HG03196 (cell line): ENCODE measurements around the gene PHTF1.
"Not testable (repeated sequence)": the region's sequence is repeated elsewhere in the genome, so short reads cannot be mapped to it uniquely, and the experiment has no call there.

Source experiments
- ATAC-seq: cut with Tn5 transposase; IDR thresholded peaks from one replicate; pipeline ENCODE4 v1.9.1; 2021; ENCODE audit not compliant: unreplicated experiment

The PHTF1 gene

DNA sequence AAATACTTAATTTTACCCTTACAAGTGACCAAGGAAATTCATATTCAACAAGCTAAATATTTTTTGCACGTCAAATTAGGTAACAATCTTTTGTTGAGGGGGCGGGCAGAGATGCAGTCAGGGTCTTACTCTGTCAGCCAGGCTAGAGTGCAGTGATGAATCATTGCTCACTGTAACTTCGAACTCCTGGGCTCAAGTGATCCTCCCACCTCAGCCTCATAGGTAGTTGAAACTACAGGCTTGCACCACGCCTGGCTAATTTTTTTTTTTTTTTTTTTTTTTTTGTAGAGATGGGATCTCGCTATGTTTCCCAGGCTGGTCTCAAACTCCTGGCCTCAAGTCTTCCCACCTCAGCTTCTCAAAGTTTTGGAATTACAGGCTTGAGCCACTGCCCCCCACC lies 26.5 kb downstream of the PHTF1 start:
- no peak for ATAC-seq

DNA sequence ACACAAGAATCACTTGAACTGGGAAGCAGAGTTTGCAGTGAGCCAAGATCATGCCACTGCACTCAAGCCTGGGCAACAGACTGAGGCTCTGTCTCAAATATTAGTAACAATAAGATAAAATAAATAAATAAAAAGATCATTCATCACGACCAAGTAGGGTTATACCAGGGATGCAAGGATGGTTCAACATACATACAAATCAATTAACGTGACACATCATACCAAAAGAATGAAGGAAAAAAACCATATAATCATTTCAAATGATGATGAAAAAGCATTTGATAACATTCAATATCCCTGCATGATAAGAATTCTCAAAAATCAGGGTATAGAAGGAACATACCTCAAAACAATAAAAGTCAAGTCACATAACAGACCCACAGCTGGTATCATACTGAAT lies 38.3 kb downstream of the PHTF1 start:
- ATAC-seq = no peak

DNA sequence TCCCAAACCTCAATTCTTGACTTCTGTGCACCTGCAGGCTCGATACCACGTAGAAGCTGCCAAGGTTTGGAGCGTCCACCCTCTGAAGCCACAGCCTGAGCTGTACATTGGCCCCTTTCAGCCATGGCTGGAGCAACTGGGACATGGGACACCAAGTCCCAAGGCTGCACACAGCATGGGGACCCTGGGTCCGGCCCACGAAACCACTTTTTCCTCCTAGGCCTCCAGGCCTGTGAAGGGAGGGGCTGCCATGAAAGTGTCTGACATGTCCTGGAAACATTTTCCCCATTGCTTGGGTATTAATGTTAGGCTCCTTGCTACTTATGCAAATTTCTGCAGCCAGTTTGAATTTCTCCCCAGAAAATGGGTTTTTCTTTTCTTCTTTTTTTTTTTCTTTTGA lies 40.7 kb downstream of the PHTF1 start:
- ATAC-seq = not testable (repeated sequence)

DNA sequence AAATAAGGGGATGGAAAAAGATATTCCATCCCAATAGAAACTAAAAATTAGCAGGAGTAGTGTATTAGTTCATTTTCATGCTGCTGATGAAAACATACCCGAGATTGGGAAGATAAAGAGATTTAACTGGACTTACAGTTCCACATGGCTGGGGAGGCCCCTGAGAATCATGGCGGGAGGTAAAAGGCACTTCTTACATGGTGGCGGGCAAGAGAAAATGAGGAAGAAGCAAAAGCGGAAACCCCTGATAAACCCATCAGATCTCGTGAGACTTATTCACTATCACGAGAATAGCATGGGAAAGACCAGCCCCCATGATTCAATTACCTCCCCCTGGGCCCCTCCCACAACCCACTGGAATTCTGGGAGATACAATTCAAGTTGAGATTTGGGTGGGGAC lies 41.8 kb downstream of the PHTF1 start:
- ATAC-seq = not testable (repeated sequence)

DNA sequence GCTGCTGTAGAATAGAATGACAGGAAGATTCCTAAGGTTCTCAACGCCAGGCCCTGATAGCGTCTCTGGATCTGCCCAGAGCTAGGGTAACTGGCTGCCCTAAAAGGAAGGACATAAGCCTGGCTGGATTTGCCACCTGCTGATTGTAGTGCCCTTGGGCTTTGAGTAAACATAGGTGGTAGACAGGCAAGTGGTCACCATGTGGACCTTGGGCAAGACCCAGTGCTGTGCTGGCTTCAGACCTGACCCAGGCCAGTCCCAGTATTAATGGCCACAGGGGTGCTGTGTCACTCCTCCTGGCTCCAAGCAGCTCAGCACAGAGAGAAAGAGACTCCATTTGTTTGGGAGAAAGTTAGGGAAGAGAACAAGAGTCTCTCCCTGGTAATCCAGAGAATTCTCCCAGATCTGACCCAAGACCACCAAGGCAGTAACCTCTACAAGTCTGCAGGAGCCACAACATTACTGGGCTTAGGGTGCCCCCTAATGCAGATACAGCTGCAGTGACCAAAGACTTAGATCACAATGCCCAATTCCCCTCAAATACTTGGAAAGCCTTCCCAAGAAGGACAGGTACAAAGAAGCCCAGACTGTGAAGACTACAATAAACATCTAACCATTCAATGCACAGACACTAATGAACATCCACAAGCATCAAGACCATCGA lies 44.5 kb downstream of the PHTF1 start:
- ATAC-seq = no peak

DNA sequence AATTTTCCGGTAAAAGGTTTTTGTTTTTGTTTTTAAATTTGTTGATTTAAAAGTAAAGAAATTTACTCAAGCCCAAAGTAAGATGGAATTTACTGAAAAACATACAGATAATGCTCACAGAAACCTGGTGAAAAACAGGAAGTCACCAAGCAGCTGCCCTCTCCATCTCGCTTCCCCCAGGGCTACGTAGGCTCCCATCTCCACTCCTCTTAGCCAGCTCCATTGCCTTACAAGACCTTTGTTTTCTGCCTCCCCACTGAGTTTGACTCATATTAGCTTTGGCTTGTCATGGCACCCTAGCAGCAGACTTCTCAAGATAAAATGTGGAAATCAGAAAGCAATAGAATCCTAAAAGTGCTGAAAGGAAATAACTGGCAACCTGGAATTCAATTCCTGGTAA lies 57.9 kb downstream of the PHTF1 start:
- no peak for ATAC-seq

DNA sequence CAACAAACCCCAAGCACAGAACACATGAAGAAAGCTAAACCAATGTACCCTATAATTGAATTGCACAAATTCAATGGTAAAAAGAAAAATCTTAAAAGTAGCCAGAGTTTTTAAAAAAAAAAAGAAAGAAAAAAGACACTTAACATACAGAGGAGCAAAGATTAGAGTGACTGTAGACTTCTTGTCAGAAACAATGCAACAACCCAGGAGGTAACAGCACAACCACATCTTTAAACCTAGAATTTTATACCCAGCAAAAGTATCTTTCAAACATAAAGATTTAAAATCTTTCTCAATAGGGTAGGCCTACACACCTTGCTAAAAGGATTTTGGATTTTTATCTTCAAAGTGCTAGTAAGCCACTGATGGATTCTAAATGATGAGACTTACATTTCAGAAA lies 64.4 kb downstream of the PHTF1 start:
- ATAC-seq = no peak

DNA sequence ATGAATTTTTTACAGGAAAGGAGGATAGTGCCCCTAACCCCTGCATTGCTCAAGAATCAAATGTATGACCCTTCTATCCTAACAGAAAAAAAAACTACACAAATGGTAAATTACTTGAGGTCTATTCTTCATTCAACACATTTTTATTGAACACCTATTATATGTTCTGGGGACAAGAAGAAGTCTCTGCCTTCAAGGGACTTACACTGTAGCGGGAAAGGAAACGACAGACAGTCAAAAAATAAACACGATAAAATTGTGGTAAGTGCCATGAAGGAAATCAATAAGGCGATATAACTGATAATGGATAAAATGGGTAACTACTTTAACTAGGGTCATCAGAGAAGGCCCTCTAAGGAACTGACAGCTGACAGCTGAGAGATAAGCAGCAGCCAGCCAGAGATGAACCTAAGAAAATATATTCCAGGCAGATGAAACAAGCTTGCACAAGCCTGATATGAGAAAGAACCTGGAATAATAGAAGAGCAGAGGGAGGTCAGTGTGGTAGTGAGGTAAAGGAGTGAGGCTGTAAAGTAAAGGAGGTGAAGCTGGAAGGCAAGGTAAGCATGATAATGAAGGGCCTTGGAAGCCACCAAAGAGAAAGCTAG lies 66.4 kb downstream of the PHTF1 start:
- no peak for ATAC-seq

DNA sequence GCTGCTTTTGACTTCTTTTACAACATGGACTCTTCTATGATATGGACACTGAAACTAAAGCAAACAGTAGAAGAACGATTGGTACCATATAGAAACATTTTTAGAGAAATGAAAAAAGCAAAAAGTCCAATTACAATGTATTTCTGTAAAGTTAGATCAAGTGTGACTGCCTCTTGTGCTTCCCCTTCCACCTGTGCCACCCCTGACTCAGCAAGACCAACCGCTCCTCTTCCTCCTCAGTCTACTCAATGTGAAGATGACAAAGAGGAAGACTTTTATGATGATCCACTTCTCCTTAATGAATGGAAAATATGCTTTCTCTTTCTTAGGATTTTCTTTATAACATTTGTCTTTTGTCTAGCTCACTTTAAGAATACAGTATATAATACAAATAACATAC lies 66.9 kb downstream of the PHTF1 start:
- ATAC-seq = no peak

DNA sequence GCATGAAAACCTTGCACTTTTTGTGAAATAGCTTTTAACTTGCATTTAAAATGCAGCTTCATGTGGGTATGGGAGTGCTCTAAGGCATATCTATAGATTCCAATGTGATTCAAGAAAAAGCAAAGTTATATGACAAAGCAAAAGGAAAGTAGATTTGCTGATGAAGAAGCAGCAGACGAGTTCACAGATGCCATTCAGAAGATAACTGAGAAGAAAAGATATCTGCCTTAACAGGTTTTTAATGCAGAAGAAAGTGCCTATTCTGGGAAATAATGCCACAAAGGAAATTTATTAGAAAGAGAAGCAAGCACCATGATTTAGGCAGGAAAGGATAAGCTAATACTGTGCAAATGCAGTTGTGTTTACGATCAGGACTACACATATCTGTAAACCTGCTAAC lies 68.1 kb downstream of the PHTF1 start:
- ATAC-seq = no peak

DNA sequence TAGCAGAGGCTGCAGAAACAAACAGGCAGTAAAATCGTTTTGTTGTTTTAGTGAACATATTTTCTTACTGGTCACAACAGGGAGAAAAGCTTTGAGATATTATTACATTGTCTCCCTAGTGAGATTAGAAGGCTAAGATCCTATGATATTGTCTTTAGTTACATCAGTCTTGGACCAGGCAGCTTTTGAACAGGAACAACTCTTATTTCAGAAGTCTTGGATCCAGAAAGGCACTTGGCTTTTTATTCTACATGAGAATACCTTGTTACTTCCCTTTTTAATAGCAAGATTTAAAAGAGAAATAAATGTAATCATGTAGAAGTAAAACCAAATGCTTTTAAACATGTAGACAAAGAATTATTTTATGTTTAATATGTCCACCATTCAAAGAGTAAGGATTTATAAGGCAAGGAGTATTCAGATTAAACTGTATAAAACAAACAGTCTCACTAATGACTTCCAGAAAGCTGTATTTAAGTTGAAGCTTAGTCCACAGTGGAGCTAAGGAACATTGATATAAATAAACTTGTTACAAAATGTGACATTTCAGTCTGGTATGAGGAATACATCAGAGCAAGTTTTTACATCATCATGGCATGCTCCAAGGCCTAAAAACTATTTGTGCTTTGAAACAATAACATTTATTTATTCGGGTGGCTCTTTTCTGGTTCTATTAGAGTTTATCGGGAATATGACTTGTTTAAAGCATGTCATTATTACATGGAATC lies 72.2 kb downstream of the PHTF1 start:
- no peak for ATAC-seq

DNA sequence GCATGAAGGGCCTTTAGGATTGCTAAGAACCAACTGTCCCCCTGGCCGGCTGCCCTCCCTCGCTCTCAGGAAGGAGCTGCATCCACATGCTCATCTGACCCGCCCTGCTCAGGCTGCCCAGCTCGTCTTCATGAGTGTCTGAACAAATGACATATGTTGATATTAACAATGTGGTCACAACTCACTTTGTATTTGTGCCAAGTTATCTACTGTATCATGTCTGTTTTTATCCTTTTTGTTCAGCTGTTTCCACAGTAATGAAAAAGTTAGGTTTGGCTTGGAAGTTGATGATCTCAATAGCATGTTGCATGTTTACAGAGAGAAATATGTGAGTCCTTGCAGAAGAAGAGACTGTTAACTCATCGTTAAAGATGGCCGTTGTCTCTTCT lies 75.1 kb downstream of the PHTF1 start:
- no peak for ATAC-seq

DNA sequence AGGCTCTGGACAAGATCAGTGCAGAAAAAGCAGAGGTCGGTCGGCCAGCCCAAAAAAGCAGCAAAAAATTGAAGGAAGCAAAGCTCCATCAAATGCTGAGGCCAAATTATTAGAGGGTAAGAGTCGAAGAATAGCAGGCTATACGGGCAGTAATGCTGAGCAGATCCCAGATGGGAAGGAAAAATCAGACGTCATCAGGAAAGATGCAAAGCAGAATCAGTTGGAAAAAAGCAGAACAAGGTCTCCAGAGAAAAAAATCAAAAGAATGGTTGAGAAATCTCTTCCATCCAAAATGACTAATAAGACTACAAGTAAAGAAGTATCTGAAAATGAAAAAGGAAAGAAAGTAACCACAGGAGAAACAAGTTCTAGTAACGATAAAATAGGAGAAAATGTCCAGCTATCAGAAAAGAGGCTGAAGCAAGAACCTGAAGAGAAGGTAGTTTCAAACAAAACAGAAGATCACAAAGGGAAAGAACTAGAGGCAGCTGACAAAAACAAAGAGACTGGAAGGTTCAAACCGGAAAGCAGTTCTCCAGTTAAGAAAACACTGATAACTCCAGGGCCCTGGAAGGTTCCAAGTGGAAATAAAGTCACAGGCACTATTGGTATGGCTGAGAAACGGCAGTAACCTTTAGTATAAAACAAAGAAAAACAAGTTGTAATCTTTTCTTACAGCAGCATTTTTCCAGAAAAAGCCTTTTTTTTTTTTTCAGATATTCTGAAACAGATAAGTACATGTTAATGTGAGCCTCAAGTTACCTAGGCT lies 75.7 kb downstream of the PHTF1 start:
- no peak for ATAC-seq

DNA sequence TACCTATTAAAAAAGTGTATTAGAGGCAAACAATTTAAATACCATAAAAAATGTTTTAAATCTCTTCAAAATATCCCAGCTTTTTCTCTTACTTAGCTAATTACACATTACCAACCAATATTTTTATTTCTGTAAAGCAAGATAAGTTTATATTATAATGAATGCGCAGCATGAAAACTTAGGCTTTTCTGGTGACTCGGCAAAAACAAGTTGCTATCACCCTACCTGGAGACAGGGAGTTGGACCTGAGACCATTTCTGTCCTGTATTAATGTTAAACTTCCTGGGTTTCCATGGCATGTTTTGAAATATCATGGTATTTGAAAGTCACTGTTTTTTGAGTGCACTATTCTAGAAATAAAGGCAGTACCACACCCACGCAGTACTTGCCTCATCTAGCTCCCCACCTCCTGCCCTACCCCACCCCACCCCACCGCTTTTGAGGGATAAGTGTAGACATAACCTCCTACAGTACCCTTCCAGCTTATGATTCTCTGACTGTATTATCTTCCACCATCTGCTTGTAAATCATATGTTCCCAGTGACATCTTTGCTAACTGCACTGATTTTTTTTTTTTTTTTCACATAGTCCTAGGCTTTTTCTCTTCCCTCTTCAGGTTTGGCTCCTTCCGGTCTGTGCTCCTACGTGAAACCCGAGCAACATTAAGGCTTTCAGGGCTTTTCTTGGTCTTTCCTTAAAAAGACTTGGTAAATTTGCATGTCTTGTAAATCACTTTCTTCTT lies 77.5 kb downstream of the PHTF1 start:
- no peak for ATAC-seq

DNA sequence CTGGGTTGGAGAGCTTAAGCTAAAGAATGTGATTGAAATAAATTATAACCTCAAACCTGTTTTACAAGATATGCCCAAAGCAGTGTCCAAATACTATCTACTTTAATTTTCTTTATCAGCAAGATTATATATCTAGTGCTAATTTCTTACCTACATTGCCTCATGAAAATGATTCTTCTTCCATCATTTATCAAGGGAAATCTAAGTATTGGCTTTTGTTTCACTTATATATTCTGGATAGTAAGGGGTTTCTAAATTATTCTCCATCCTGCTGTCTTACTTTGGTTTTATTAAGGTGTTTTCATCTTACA lies 81.2 kb downstream of the PHTF1 start:
- ATAC-seq = no peak

DNA sequence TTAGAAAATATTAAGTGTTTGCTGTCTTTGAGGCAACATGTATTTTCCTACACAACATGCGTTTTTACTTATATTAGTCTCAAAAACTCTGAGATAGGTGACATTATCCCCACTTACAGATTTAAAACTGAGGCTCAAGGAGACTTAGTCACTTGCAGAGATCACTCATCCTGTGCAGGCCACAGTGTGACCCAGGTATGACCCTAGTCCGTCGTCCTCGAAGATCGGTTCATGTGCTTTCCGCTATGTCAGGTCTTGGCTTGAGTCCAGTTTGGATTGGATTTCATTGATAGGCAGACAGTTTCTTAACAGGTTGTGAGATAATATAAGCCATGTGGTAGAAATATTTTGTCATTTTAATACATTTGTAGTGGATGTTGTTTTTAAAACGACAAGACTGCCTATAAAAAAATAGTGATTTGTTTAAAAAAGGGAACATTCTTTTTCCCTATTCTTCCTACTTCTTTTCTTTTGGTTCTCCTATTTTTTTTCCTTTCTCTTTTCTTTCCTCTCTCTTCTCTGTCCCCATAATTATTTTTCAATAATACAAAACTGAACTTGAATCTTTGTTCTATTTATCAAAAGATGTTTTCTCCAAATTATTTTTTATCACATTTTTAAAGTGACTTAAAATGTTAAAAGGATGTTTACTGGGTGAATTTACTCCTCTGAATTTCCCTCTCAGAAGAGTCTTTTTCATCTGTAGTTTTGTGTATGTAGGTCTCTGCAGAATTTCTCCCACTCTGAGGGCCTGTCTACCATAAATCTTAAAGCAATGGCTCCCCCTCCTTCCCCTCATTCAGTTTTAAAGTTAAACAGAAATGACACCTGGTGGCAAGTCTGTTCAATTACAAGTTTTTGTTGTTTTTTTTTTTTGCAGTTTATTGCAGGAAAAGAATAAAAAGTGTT lies 81.8 kb downstream of the PHTF1 start:
- ATAC-seq = no peak

DNA sequence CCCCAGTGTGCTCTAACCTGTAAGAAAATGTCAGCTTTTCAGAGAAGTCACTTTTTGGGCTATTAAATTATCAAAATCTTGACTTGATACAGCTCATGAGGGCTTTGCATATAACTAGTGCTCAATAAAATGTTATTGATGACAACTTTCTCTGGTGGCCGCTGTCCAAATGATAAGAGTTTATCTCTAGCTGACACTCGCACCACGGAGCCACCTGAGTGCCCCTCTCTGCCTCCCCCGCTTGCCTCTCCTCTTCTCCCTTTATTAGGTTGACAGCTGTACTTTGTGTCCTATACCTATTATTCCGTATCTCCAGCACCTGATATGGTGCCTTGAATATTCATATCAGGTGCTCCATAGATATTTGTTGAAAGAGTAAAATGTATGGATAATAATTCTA lies 82.8 kb downstream of the PHTF1 start:
- ATAC-seq = no peak

DNA sequence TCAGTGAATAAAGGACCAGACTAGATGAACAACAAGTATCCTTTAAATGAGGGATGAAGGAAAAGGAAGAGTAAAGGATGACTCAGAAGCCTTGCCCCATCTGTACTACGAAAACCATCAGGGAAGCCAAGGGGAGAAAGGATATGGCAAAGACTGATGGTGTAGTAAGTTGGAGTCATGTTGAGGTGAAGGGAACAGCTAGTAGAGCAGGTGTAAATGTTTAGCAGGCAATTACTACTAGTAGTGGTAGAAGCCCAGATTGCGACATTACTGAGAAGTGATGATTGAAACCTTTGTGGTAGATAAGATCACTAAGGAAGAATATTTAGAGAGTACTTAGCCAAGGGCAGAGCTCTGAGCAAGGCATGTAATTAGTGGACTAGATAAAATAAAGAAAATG lies 84.0 kb downstream of the PHTF1 start:
- ATAC-seq = no peak

DNA sequence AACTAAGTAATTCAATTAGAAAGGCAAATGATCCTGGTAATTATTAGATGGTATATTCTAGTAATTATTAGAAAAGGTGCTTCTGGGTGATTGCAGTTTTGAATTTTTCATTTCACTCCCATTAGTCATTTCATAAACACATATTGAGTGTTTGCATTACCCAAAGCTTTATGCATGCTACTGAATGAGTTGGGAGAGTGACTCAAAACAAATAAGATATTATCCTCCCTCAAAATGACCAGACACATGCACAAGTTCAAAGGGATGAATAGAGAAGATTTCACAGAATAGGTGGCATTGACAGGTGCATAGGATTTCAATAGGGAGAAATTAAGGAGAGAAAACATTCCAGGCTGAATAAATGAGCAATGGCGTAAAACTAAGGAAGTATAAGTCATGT lies 84.7 kb downstream of the PHTF1 start:
- ATAC-seq = no peak

DNA sequence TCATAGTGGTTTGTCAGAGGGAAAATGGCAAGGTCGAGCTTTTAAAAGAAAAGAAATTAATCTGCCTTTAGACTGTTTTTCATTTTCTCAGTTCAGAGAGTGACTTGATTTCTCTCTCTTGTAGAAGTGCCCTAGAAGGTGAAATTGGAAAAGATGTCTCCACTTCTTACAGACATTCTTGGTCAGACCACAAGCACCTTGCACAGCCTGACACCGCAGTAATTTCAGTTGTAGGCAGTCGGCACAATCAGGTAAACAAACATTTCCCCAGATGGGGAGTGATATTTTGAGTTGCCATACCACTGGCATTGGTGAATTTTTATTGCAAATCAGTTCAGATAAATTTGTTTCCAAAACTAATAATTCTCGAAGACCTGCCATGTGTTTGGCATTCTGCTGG lies 86.8 kb downstream of the PHTF1 start:
- no peak for ATAC-seq
